DOHH2 (cell line): ENCODE measurements around the gene B4GALT7.

ENCODE experiments used
- EZH2phosphoT487 ChIP-seq: fragments of 200-600 bp; sonication (generic); IDR thresholded peaks from 2 replicates; pipeline ENCODE4 v1.6.1; 2017; ENCODE audit warnings: borderline replicate concordance, mild to moderate bottlenecking, antibody characterized with exemption, low read length, moderate library complexity, mixed read lengths
- TF ChIP-seq, protein P1 (sequence below): fragments of 200-600 bp; sonication (generic); IDR thresholded peaks from one replicate; pipeline ENCODE4 v1.5.1; 2014; ENCODE audit warnings: antibody characterized with exemption, mild to moderate bottlenecking, low read depth, low read length; ENCODE audit not compliant: poor library complexity, severe bottlenecking

DNA sequence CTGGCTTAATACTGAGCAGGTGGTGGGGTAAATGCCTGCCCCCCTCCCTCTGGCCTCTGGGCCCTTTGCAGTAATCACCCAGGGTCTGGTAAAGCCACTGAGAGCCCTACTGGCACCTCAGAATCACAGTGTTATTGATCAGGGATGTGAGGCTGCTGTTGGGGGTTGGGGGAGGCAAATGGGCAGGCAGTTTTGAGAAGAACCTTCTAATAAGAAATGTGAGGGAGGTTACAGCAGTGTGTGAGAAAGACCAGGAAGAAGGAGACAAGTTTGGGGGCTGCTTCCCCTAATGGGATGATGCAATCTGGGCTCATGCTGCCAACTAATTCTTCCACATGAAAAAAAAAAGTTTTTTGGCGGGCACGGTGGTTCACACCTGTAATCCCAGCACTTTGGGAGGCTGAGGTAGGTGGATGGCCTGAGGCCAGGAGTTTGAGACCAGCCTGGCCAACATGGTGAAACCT is 3.1 kb upstream of the B4GALT7 start:
- TF ChIP-seq, protein P1, sequence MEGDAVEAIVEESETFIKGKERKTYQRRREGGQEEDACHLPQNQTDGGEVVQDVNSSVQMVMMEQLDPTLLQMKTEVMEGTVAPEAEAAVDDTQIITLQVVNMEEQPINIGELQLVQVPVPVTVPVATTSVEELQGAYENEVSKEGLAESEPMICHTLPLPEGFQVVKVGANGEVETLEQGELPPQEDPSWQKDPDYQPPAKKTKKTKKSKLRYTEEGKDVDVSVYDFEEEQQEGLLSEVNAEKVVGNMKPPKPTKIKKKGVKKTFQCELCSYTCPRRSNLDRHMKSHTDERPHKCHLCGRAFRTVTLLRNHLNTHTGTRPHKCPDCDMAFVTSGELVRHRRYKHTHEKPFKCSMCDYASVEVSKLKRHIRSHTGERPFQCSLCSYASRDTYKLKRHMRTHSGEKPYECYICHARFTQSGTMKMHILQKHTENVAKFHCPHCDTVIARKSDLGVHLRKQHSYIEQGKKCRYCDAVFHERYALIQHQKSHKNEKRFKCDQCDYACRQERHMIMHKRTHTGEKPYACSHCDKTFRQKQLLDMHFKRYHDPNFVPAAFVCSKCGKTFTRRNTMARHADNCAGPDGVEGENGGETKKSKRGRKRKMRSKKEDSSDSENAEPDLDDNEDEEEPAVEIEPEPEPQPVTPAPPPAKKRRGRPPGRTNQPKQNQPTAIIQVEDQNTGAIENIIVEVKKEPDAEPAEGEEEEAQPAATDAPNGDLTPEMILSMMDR: no peak
- no peak for TF ChIP-seq EZH2phosphoT487
